GM19328 (cell line): ENCODE data around the gene MRRF.
A peak's percentile ranks its signal among the peaks of the same experiment; 100 is the strongest.

Experiments
- ATAC-seq: cut with Tn5 transposase; IDR thresholded peaks from one replicate; pipeline ENCODE4 v1.9.1; 2021; ENCODE audit warnings: mild to moderate bottlenecking, moderate library complexity; ENCODE audit not compliant: unreplicated experiment

MRRF gene

DNA sequence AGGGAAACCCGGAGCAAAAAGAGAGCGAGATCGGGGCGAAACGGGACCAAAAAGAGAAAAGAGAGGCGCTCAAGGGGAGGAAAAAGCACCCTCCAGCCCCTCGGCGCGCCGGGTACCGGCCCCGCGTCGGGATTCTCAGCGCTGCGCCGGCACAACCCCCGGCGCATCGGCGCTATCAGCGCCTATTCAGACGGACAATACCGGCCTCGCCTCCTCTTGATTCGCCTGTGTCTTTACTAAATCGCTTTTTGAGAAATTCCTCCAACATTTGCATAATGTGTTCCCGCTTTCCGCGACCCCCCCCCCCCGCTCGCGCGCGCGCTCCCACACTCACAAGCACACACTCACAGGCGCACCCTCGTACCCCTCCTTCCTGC lies 36.5 kb upstream of the MRRF start:
- no peak for ATAC-seq

DNA sequence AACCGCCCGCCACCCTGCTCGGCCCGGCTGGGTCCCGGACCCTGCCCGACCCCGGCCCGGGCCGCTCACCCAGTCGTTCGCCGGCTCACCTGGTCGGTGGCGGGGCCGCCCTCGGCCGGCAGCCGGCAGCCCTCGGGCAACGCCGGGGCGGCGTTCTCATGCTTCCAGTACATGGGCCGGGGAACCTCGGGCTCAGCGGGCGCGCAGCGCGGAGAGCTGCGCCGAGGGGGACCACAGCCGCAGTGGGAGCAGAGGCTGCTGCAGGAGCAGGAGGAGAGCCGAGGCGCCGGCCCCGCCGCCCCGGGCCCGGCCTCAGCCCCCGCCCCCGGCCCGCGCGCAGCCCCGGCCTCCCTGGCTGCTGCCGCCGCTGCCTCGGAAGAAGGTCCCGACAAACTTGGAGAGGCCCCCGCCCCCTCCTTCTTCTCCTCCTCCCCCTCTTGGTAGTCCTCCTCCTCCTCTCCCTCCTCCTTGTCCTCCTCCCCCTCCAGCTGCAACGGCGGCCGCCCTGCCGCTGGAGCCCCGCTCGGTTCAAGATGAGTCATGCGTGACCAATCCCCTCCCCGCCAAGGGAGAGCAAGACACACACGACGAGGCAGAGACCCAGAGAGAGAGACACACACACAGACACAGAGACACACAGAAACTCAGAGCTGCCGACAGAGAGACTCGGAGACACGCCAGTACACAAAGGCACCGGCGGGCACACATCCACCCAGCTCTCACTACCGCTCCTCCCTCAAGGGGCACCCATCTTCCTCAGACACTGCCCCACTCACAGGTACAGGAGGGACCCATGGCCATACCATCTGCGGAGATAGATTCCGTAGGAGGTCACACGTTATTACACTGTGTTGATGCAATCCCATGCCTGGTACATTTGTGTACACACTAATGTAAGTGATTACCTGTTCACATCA lies 35.9 kb upstream of the MRRF start, which contains the start of gene LHX6:
TSS of gene LHX6 (minus strand) at position 390 of the 917 bp plus-strand sequence. CDS start at position 173, 217 bp downstream.
- ATAC-seq = no peak

DNA sequence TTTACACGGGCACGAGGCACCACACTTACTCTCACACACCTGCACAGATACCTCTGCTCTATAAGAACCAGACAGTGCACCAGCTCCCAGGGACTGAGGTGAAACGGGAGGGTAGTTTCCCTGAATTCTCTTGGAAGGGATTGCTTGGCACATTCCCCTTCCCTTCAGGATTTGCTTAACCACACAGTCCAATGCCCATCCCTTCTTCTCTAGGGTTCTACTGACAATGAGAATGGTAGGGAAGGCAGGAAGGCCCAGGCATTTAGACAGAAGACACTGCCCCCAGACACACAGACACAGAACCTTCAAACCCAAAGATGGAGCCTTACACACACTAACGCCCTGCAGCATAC lies 35.2 kb upstream of the MRRF start:
- ATAC-seq = no peak

DNA sequence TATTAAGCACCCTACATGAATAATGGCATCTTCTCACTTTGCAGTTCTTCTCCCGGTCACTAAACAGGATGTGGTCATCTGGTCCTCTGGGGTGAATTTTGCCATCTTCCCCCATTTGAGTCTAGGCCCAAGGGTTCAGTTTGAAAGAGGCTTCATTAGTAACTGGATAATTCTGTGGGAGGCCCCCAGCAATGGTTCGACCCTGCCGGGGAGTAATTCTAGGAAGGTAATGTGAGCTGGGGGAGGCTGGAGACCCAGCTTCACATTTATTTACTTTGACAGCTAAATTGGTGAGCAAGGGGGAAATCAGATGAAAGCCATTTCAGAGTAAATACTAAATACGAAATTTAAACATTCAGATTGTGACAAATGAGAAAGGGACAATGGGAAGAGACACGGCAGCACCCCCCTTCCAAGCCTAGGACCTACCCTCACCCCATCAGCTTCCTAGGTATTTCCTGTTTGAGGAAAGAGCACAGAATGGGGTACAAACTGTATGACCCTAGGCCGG lies 31.8 kb upstream of the MRRF start:
- no peak for ATAC-seq

DNA sequence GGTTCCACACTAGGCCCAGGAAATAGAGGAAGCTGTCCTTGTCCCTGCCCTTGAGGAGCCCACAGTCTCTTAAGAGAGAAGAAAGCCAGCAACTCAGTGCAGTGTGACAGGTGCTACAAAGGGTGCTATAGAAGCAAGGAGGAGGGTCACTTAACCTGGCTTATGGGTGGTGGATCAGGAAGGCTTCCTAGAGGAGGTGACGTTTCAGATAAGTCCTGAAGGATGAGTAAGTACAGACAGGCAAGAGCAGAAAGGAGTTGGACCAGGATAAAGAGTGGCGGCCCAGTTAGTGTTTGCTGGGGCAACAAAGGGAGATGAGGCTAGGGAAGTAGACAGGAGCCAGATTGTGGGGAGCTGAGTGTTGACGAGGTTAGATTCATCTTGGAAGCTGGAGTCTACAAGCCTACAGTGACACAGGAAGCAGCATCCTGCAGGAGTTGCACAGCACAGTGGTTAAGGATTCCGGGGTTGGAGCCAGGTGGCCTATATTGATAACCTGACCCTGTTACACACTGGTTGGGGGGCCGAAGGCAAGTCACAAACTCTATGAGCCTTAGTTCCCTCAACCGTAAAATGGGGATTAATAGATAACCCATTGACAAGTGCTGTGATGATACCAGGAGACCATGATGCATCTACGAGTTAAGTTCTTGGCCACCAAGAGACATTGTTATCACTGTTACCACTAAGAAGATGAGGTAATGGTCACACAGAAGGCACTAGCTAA lies 30.5 kb upstream of the MRRF start:
- no peak for ATAC-seq

DNA sequence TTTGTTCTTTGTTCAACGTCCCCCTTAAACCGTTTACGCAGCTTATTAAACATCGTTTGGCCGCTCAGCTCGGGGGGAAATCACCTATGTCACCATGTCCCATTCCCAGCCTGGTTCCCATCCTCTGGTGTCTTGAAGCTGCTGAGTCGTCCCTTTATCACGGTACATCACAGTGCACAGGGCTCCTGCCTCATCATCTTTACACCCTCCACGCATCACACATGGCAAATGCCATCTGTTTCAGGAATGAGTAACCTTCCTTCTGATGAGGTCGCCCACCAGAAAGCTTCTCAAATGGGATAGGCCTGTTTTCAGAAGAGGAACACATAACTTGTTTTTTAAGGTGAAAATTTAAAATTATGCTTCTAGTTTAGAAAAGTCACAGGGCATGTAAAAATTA lies 28.0 kb upstream of the MRRF start:
- ATAC-seq = no peak

DNA sequence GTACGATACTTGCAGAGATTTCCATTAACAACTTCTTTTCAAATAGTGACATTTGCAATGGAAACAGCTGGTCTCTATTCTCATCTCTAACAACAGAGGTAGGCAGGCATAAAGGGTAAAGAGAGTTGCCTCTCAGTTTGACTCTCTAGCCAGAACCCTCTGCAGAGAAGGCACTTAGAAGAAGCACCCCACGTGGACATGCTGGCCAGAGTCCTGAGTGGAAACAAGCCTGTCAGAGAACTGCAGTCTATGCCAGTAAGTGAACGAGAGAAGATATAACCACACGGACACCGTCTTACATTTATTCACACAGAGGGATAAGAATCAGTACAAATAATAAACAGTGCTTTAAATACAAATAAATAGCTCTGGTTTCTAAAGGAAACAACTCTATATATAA lies 25.0 kb upstream of the MRRF start:
- ATAC-seq = no peak

DNA sequence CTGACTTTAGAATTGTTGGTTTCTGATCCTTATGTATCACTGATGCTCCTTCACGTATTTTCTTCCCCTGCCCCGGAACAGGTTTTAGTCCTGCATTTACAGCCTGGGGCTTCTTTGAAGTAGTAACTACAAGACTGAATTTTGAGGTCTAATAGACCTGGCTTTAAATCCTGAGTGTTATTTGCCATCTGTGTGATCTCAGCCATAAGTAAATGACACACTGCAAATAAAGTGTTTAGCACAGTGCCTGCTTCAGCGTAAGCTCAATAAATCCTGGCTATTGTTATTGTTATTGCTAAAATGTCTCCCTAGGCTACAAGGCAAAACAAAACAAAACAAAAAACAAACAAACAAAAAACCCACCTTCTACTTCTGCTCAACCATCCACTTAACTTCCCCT lies 20.3 kb upstream of the MRRF start:
- no peak for ATAC-seq

DNA sequence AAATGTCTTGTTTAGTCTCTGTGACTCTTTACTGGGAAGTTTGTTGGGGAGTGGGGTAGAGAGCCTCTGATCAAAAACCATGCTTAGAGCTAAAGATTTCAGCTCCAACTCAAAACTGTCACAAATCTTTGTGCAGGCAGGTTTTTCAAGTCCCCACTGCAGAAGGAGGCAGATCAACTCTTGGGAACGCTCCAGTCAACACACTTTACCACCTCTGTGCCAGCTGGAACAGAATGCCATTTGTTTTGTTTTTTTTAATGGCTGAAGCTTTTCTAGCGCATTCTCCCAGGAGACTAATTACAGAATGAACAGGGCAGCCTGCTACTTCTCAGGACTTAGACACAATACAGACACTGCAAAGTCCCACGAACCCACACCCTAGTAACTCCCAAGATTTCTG lies 18.0 kb upstream of the MRRF start:
- ATAC-seq = no peak

DNA sequence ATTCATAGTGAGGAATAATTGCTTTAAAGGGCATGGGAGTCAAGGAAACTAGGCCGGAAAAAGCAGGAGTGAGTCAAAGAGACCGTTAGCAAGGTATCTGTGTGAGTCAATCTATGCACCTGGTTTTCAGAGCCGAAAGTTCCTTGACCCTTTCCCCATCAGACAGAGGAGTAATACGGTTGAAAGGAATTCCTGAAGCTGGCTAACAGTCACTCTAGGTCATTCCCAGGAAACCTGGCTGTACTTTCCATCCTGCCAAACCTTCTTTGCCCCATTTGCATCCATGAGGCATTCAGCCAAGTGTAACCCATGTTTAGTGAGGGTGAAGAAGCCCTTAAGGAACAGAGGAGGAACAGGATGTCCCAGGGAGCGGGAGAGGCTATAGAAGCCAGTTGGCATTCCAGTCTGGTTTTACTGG lies 16.2 kb upstream of the MRRF start:
- no peak for ATAC-seq

DNA sequence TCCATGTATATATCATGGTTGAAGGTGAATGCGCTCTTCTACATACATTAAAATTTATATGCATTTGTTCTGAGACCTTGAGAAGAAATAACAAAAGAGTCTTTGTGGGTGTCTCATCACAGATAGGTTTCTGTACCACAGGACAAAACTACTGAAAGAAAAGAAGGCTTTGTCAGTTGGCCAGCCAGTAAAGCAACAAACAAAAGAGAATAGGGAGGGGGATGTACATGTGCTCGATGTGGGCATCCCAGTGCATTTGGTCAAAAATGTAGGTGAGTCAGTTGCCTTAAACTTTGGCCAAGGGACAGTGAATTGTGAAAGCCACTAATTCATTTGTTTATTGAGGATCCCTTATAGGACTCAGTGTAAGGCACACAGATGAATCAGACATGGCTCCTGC lies 13.3 kb upstream of the MRRF start:
- no peak for ATAC-seq

DNA sequence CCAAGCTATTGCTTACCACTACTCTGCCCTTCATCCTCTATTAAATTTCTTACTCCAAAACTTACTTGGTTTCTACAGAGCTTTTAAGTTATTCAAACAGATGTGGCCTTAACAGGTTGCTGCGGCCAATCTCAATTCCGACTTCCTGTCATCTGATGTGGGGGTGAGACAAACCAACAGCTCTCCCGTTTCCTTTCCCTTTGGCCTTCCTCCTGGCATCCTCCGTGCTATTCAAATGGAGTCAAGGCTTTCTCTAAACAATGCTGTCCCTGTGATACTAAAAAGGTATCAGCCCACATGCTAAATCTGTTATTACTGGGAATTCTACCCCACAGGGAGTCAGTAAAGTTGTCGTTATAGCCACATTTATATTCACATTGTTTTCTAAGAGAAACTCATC lies 11.9 kb upstream of the MRRF start:
- ATAC-seq = no peak

DNA sequence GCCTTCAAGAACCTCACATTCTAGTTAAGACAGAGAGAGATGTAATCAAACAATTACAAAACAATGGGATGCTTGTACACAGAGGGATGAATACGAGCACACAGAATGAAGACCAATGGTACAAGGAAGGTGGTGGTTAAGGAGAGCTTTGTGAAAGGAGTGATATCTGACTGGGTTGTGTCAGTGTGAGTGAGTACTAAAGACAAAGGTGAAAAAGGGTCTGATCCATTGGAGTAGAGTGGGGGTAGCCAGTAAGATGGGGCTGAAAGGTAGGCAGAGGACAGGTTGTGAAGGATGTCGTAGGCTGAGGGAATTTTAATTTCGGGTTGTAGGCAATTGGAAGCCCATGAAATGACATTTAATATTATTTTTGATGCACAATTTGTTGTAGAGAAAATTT lies 9.9 kb upstream of the MRRF start:
- no peak for ATAC-seq

DNA sequence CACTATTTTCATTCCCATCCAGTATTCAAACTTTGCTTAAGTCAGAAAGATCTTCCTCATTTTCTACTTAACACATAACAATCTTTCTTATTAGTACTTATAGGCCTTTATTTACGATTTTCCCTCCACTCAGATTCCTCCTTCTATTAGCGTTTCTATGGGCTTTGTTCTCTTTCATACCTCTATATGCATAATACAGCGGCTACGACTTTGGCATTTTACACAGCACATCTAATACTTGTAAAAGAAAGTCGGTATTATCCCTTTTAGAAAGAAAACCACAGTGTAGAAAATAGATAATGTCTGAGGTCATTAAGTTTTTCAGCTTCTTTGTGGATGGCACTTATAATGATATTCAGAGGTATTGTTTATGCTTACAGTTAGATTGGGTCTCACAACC lies 8.5 kb upstream of the MRRF start:
- no peak for ATAC-seq

DNA sequence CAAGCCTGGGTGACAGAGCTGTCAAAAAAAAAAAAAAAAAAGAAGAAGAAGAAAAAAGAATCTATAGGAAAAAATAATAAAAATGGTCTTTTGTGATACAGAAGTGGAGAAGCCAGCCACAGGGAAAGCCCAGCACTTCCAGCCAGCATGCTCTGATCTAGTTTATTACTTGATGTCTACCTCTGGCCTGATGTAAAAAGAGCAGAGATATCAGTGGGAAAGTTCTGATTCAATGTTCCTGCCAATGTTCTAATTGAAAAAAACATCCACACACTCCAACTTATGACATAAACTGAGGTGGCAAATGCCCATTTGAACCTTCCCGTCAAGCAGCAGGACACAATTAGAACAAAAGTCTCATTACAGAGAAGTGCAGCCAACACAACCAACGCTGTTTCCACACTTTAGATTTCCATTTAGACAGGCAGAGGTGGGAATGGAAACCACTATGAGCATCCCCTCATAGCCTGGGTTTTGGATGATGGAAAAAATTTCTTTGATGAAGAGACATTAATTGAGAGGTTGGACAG lies 5.7 kb upstream of the MRRF start:
- ATAC-seq = no peak

DNA sequence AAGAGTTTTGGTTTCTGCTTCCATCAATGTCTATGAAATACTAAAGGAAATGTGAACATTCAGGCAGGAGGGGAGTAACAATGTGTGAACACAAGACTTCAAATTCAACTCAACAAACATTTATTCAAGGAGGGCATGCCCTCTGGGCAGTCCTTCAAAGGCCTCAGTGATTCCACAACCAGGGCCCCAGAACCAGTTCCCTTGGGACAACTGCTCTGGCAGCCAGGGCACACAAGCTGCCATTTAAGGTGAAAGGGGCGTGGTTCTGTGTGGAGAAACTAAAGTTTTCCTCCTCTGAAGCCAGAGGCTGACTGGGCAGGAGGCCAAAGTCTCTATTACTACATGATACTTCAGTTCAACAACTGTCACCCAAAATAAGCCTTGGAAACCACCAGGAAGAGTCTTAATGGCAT lies 3.2 kb upstream of the MRRF start:
- no peak for ATAC-seq

DNA sequence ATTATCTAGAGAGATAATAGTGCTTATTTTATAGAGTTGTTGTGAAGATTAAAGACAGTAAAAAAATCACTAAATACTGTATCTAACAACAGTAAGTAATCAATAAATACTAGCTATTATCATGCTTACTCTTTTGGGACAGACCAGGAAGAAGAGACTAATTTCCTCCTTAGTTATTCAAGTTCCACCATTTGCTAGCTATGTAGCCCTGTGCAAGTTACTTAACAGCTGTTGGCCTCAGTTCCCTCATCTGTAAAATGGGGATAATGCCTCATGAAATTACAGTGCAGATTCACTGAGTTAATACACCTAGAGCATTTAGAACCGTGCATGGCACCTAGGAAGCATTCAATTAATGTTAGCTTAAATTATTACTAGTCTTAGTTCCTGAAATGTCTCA lies 2.6 kb upstream of the MRRF start:
- ATAC-seq = no peak

DNA sequence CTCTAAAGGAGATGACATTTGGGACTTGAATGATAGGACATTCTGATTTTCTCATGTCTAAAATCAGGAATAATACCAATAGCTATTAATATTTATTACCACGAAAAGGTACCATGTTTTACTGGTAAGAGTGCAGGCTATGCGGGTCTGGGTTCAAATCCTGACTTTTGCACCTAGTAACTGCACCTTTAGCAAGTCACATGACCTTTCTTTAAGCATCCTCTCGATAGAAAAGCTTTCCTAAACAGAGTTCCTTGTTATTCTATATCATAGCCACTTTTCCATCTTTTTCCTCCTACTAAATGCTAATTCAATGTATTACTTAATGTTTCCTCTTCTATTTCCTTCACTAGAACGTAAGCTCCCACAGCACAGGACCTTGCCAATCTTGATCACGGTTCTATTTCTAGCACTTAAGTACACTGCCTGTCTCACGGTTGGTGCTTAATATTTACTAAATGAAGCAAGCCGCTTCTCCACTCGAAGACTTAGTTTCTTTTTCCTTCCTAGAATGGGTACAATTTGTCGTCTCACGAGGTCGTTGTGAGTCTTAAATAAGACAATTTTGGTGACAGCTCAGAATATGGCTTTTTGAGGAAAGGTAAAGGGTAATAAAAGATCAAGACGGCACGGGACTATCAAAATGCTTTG lies 858 bp upstream of the MRRF start:
- ATAC-seq = no peak

DNA sequence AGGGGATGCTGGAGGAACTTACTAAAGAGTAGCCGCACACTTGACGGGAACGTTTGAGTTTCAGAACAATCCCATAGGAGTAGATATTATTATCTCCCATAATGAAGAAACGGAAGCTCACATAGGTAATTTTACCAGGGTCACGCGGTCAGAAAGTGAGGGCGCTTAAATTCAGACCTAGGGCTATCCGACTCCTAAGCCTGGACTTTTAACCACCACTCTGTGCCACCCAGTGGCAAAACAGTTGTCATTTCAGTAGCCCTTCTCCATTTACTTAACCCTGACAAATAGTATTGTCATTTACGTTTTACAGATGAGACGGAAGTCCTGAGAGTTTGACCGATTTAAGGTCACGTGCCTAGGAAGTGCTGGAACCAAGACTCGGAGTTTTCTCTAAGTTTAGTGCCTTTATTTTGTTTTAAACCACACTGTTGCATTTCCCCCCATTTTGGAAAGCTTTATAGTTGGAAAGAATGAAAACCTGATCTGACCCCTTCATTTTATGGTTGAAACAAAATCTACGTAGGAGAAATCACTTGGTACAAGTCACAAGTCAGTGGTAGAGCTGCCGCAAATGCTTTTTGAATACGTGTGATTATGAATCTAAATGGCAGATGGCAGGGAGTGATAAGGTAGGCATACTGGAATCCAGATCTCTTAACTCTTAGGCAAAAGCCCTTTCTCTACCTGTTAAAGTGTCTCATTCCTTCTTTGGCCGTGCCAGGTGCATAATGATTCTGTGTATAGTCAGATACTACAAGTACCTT lies 650 bp downstream of the MRRF start:
- ATAC-seq = peak; percentile 28

DNA sequence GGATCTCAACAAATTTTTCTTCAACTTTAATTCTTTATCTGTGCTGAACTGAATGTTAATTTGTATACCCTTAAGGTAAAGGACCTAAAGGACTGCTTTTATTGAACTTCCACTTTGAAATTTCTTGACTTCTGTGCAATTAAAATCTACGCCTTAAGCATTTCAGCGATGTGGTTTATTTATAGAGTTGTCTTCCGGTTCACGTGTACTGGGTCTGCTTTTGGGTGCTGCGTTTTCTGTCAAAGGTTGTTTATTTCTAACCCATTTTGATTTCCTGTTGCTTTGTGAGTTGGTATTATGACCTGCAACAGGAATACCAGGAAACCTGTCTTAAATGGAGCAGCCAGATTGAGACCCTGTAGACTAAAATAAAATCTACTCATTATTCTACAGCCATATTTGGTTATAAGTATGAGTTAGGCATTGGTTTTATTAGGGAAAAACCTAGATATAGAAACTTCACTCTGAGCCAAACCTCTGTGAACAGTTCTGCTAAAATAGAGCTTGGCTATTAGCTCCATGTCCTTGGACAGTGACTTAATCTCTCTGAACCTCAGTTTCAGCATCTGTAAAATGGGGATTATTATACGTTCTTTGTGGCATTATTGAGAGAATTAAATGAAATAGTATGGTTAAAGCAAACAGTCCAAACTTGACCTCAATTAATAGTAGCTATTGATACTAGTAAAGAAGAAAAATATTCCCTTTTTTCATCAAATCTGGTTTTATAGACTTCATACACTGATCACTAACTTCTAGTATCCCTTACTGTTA lies 3.5 kb downstream of the MRRF start:
- no peak for ATAC-seq
